ENCODE measurements around the gene DNAJC28.

GRCh38 chr21:33491373-33492102, at the start of gene DNAJC28:
- TF ChIP-seq EZH2 (IDR thresholded peaks at IDR 0.05; ENCODE audit: insufficient read depth, low read length): no peak
- no peak for TF ChIP-seq CTCF (IDR thresholded peaks at IDR 0.05; ENCODE audit: insufficient read depth, low read depth, low read length)

Data from astrocyte (in vitro differentiated cells and primary cell).